RWPE2 (cell line): ENCODE data around the gene ERH.
A peak's percentile ranks its signal among the peaks of the same experiment; 100 is the strongest.
"Not testable (repeated sequence)": the region's sequence is repeated elsewhere in the genome, so short reads cannot be mapped to it uniquely, and the experiment has no call there.

ENCODE experiments used
- ATAC-seq: fragments of 200-7000 bp; cut with Tn5 transposase; 3 replicates; pipeline ENCODE4 v1.9.1; 2021; ENCODE audit warnings: low read depth
- DNase-seq: peaks from one replicate; pipeline ENCODE4 v3.0.0-alpha.2; 2020; ENCODE audit warnings: low spot score
- H3K27ac ChIP-seq: fragments of 450-650 bp; 2 replicates; pipeline ENCODE4 v1.5.1; 2017; ENCODE audit warnings: mild to moderate bottlenecking; ENCODE audit not compliant: poor library complexity, severe bottlenecking
- H3K27me3 ChIP-seq: fragments of 250-450 bp; sonication (Bioruptor Pico); 2 replicates; pipeline ENCODE4 v1.5.1; 2021; ENCODE audit warnings: mild to moderate bottlenecking, moderate library complexity; ENCODE audit not compliant: insufficient read depth, poor library complexity, severe bottlenecking
- H3K36me3 ChIP-seq: fragments of 250-450 bp; sonication (Bioruptor Pico); 2 replicates; pipeline ENCODE4 v1.5.1; 2020; ENCODE audit warnings: low read depth, mild to moderate bottlenecking, moderate library complexity
- H3K4me1 ChIP-seq: fragments of 250-450 bp; sonication (Bioruptor Pico); 2 replicates; pipeline ENCODE4 v1.5.1; 2021; ENCODE audit warnings: mild to moderate bottlenecking, moderate library complexity; ENCODE audit not compliant: insufficient read depth, poor library complexity, severe bottlenecking
- H3K4me3 ChIP-seq: fragments of 250-450 bp; sonication (Bioruptor Pico); 2 replicates; pipeline ENCODE4 v1.5.1; 2021; ENCODE audit warnings: mild to moderate bottlenecking, moderate library complexity; ENCODE audit not compliant: severe bottlenecking
- H3K9me3 ChIP-seq: fragments of 250-450 bp; sonication (Bioruptor Pico); 2 replicates; pipeline ENCODE4 v1.5.1; 2021; ENCODE audit warnings: mild to moderate bottlenecking, moderate library complexity; ENCODE audit not compliant: severe bottlenecking
- CTCF ChIP-seq: fragments of 450-650 bp; IDR thresholded peaks from one replicate; pipeline ENCODE4 v1.5.1; 2017; ENCODE audit warnings: mild to moderate bottlenecking, moderate library complexity; ENCODE audit not compliant: poor library complexity, severe bottlenecking

The ERH gene

GRCh38 chr14:69399750-69400149, 1.7 kb upstream of the ERH start:
- no peak for TF ChIP-seq CTCF

GRCh38 chr14:69398818-69399210, 715 bp upstream of the ERH start:
- ATAC-seq, result peak; percentile 26; the same call in 2 of the 3 replicates
- peak overlapping the region; percentile 63 for H3K27ac ChIP-seq
- H3K27me3 ChIP-seq, result no peaks in the 10 kb centered on the region
- no peaks in the 10 kb centered on the region for H3K9me3 ChIP-seq
- no peak for TF ChIP-seq CTCF
- DNase-seq, result no peak
- H3K36me3 ChIP-seq, result peaks cover 42% of the 10 kb centered on the region
- peak overlapping the region; percentile 86 for H3K4me3 ChIP-seq
- peaks cover 11% of the 10 kb centered on the region for H3K4me1 ChIP-seq

More at GRCh38 chr14:69399750-69400149, 1.7 kb upstream of the ERH start:
- Histone ChIP-seq H3K36me3 (peaks cover 39% of the 10 kb centered on the region), H3K9me3 (no peaks in the 10 kb centered on the region), H3K4me1 (peaks cover 11% of the 10 kb centered on the region), H3K4me3 (peak overlapping the region; percentile 86), H3K27ac (no peak overlapping the region), H3K27me3 (no peaks in the 10 kb centered on the region)
- DNase-seq (no peak), ATAC-seq (no peak)

GRCh38 chr14:69395929-69396328, 2.2 kb downstream of the ERH start:
- Histone ChIP-seq H3K36me3 (peaks cover 67% of the 10 kb centered on the region), H3K4me1 (no peaks in the 10 kb centered on the region), H3K27ac (no peak overlapping the region), H3K4me3 (no peak overlapping the region), H3K27me3 (no peaks in the 10 kb centered on the region), H3K9me3 (no peaks in the 10 kb centered on the region)
- DNase-seq (no peak), ATAC-seq (no peak)
- no peak for TF ChIP-seq CTCF

DNA sequence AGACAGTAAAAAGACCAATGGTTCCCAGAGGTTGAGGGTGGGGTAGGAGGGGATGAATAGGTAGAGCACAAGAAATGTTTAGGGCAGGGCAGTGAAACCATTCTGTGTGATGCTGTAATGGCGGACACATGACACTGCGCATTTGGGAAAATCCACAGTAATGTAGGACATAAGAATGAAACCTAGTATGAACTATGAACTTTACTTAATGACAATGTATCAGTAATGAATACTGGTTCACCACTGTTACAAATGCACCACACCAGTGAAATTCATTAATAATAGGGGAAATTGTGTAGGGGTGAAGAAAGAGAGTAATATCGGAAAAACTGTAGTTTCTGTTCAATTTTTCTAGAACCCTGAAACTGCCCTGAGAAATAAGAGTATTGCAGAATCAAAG, 5.6 kb downstream of the ERH start:
- no peak for DNase-seq
- ATAC-seq, result no peak

DNA sequence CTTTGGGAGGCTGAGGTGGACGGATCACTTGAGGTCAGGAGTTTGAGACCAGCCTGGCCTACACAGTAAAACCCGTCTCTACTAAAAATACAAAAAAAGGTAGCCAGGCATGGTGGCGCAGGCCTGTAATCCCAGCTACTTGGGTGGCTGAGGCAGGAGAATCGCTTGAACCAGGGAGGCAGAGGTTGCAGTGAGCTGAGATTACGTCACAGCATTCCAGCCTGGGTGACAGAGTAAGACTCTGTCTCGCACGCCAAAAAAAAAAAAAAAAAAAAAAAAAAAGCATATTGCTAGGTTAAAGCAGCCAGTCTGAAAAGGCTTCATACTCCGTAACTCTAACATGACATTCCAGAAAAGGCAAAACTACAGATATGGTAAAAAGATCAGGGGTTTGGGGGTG, 6.7 kb downstream of the ERH start:
- H3K9me3 ChIP-seq, H3K27me3 ChIP-seq, ATAC-seq, DNase-seq, H3K4me3 ChIP-seq, H3K4me1 ChIP-seq, H3K27ac ChIP-seq: not testable (repeated sequence)
- peaks cover 100% of the 10 kb centered on the region for H3K36me3 ChIP-seq

More for the DNA sequence above, 5.6 kb downstream of the ERH start:
- no peak for TF ChIP-seq CTCF
- no peaks in the 10 kb centered on the region for H3K27me3 ChIP-seq
- no peak overlapping the region for H3K27ac ChIP-seq
- H3K36me3 ChIP-seq, result peaks cover 100% of the 10 kb centered on the region
- no peak overlapping the region for H3K4me3 ChIP-seq
- H3K9me3 ChIP-seq, result no peaks in the 10 kb centered on the region
- no peaks in the 10 kb centered on the region for H3K4me1 ChIP-seq
